MCF 10A (cell line): ENCODE measurements around the gene SLC47A2. TPM values are rescaled to one million over a fixed set of nuclear protein-coding genes. Genes with fewer than 3 reads are reported as not detected.

Source experiments
- BruUV-seq: library from RNA; stranded (reverse); fragments of 400-500 nt; replicated peaks from 2 replicates; lab custom pipeline; 2021; lab: Mats Ljungman, UMichigan
- CTCF ChIA-PET: fragments of 300-600 bp; sonication (Branson Sonifier 250); formaldehyde crosslinking; extraction: SDS; loops from one replicate; lab custom pipeline; 2021; ENCODE audit warnings: antibody characterized with exemption, inconsistent platforms; lab: Yijun Ruan, JAX
- POLR2A ChIA-PET: fragments of 300-600, 350-650 bp; sonication (Branson Sonifier 250); formaldehyde crosslinking; extraction: SDS; loops from one replicate; lab custom pipeline; 2020; ENCODE audit warnings: antibody characterized with exemption, inconsistent platforms; lab: Yijun Ruan, JAX
- DNase-seq: peaks from one replicate; pipeline ENCODE4 v3.0.0-alpha.2; 2018; ENCODE audit not compliant: unreplicated experiment
- H3K27ac Mint-ChIP-seq: one replicate; pipeline ENCODE4 v1.8.0; 2022; ENCODE audit warnings: mild to moderate bottlenecking, low read depth, mixed read lengths; ENCODE audit not compliant: unreplicated experiment
- H3K27me3 Mint-ChIP-seq: one replicate; pipeline ENCODE4 v1.8.0; 2022; ENCODE audit warnings: mixed read lengths; ENCODE audit not compliant: insufficient read depth, unreplicated experiment
- H3K36me3 Mint-ChIP-seq: one replicate; pipeline ENCODE4 v1.8.0; 2022; ENCODE audit warnings: mild to moderate bottlenecking, moderate library complexity, mixed read lengths; ENCODE audit not compliant: insufficient read depth, unreplicated experiment
- H3K4me1 Mint-ChIP-seq: one replicate; pipeline ENCODE4 v1.8.0; 2022; ENCODE audit warnings: mixed read lengths; ENCODE audit not compliant: insufficient read depth, unreplicated experiment
- H3K4me3 Mint-ChIP-seq: one replicate; pipeline ENCODE4 v1.8.0; 2022; ENCODE audit warnings: mild to moderate bottlenecking, moderate library complexity, mixed read lengths; ENCODE audit not compliant: unreplicated experiment
- H3K9me3 Mint-ChIP-seq: one replicate; pipeline ENCODE4 v1.8.0; 2022; ENCODE audit warnings: mixed read lengths; ENCODE audit not compliant: unreplicated experiment
- intact Hi-C: fragments of 100-400 bp; cut with micrococcal nuclease; formaldehyde crosslinking; loops from 2 replicates; pipeline ENCODE4 v1.14.1; 2022
- total RNA-seq: library from RNA; stranded (reverse); gene quantifications from 2 replicates; pipeline ENCODE4 v1.2.3, GENCODE V29; 2022
- TF ChIP-seq, protein P1 (sequence below): fragments of 200-600 bp; IDR thresholded peaks from one replicate; pipeline ENCODE4 v1.8.0; 2022; ENCODE audit warnings: antibody characterized with exemption, mild to moderate bottlenecking; ENCODE audit not compliant: unreplicated experiment

Gene SLC47A2
- total RNA-seq, 1 experiment from 2014 or later: 0.54 TPM

DNA sequence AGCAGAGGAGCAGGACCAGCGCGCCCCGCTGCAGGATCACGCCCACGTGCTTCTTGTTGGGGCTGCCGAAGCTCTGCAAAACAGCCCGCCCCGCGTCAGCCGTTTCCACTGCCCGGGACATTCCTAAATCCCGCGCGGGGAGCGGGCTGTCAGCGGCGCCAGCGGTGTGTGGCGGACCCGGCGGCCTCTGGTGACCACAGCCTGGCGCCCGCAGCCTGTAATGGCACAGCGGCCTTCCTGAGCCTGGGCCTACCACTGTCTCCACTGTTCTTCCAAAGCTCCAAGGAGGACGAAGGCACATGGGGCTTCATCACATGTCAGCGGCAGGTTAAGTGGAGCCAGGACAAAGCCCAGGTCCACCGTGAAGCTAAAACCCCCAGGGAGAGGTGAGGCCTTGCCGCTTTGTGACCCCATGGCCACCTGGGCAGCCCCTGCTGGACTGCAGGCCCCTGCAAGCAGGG is 2.5 kb downstream of the SLC47A2 start:
- POLR2A ChIA-PET: interaction anchor here (0.6 to 11.8 kb wide), 2 partner anchors 32 to 37 kb away, joined by 3 to 311 read pairs; partner anchors contain the start of gene ALDH3A1
- no peaks in the 10 kb centered on the region for H3K27me3 Mint-ChIP-seq
- intact Hi-C loops: no loop called here
- TF ChIP-seq, protein P1, sequence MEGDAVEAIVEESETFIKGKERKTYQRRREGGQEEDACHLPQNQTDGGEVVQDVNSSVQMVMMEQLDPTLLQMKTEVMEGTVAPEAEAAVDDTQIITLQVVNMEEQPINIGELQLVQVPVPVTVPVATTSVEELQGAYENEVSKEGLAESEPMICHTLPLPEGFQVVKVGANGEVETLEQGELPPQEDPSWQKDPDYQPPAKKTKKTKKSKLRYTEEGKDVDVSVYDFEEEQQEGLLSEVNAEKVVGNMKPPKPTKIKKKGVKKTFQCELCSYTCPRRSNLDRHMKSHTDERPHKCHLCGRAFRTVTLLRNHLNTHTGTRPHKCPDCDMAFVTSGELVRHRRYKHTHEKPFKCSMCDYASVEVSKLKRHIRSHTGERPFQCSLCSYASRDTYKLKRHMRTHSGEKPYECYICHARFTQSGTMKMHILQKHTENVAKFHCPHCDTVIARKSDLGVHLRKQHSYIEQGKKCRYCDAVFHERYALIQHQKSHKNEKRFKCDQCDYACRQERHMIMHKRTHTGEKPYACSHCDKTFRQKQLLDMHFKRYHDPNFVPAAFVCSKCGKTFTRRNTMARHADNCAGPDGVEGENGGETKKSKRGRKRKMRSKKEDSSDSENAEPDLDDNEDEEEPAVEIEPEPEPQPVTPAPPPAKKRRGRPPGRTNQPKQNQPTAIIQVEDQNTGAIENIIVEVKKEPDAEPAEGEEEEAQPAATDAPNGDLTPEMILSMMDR: no peak
- no peak for DNase-seq
- H3K4me1 Mint-ChIP-seq: peaks cover 5% of the 10 kb centered on the region
- H3K27ac Mint-ChIP-seq: no peak overlapping the region
- no TSS peak for BruUV-seq
- H3K9me3 Mint-ChIP-seq: no peaks in the 10 kb centered on the region
- CTCF ChIA-PET: interaction anchor here (0.5 to 0.8 kb wide), 2 partner anchors 9 to 202 kb away, joined by 4 to 5 read pairs; no protein-coding TSS in a partner anchor
- no peaks in the 10 kb centered on the region for H3K36me3 Mint-ChIP-seq
- H3K4me3 Mint-ChIP-seq: no peak overlapping the region

DNA sequence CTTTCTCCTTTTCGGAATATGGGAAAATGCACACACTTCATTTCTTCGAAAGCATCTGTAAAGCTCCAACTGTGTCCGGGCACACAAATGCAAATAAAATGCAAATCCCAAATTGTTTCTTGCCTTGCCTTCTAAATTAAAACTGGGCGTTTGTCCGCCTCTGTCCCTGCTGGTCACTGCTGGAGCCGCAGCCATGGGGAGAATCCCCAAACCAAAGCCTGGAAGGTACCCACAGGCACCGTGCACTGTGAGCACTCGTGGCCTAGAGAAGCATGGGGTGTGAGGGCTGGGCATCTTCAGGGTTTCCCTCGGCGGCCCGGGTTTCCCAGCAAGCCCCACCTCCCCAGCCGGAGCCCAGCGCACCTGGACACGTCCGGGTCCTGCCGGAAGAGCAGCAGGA is 2.9 kb downstream of the SLC47A2 start:
- ChIA-PET CTCF (interaction anchor here (0.8 kb wide), 1 partner anchor 9 kb away, joined by 4 read pairs; no protein-coding TSS in a partner anchor), POLR2A (interaction anchor here (0.6 kb wide), 1 partner anchor 31 kb away, joined by 3 read pairs; no protein-coding TSS in a partner anchor)
- Mint-ChIP-seq H3K27ac (no peak overlapping the region), H3K4me1 (peaks cover under 1% of the 10 kb centered on the region), H3K27me3 (no peaks in the 10 kb centered on the region), H3K36me3 (no peaks in the 10 kb centered on the region), H3K9me3 (no peaks in the 10 kb centered on the region), H3K4me3 (no peak overlapping the region)
- TF ChIP-seq, protein P1: no peak
- no peak for DNase-seq
- BruUV-seq: no TSS peak
- intact Hi-C loops: no loop called here

DNA sequence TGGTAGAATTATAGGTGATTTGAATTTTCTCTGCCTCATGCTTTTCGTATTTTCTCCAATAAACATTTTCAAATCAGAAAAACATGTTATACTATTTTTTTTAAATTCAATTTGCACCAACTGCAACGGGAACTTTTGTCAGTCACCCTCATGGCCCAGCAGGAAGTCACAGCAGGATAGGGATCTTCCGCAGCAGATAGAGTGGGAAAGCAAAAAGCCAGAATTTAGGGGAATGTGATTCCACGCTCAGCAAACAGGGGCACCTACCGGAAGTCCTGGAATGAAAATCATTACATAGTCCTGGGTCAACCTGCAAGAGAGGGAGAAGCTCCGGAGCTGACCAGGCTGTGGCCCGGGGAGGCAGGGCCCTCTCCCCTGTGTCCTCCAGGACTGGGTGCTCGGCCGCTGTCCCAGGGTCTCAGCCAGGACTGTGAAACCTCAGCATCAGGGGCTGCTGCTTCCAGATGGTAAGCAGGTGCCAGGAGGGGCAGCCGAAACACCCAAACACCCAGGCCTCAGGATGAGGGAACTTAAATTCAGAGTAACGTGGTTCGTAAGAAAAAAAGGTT is 3.9 kb downstream of the SLC47A2 start:
- no peak for DNase-seq
- TF ChIP-seq, protein P1: no peak
- H3K4me3 Mint-ChIP-seq: no peak overlapping the region
- POLR2A ChIA-PET: no interaction called here
- CTCF ChIA-PET: no interaction called here
- H3K4me1 Mint-ChIP-seq: peaks cover under 1% of the 10 kb centered on the region
- H3K9me3 Mint-ChIP-seq: no peaks in the 10 kb centered on the region
- no peaks in the 10 kb centered on the region for H3K36me3 Mint-ChIP-seq
- no TSS peak for BruUV-seq
- no peak overlapping the region for H3K27ac Mint-ChIP-seq
- intact Hi-C loops: no loop called here
- H3K27me3 Mint-ChIP-seq: no peaks in the 10 kb centered on the region

DNA sequence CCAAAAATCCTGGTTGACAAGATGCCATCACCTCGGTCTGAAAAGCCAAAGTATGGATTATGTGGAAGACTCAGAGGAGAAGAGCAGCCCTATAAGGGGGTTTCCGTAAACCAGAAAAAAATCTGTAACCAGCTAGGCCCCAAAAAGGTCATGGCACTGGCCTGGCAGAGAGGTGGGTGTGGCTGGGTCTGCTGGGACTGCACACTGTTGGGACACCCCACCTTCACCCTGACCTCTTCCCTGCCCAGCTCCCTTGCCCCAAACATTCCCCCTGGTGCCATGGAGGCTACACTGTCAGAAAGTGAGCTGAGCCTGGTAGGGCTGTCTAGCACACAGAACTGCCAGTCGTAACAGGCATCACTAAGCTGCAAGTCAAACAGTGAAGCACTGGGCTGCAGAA is 6.5 kb downstream of the SLC47A2 start:
- CTCF ChIA-PET: interaction anchor here (0.8 to 3.5 kb wide), 5 partner anchors 8 to 196 kb away, joined by 3 to 9 read pairs (median 3); no protein-coding TSS in a partner anchor
- POLR2A ChIA-PET: interaction anchor here (0.6 to 1.4 kb wide), 10 partner anchors 8 to 601 kb away, joined by 3 to 10 read pairs (median 4); partner anchors contain the start of gene ALDH3A2
- H3K36me3 Mint-ChIP-seq: no peaks in the 10 kb centered on the region
- no TSS peak for BruUV-seq
- no peaks in the 10 kb centered on the region for H3K27me3 Mint-ChIP-seq
- intact Hi-C loops: no loop called here
- H3K4me3 Mint-ChIP-seq: no peak overlapping the region
- TF ChIP-seq, protein P1: no peak
- H3K4me1 Mint-ChIP-seq: peaks cover 10% of the 10 kb centered on the region
- no peaks in the 10 kb centered on the region for H3K9me3 Mint-ChIP-seq
- no peak overlapping the region for H3K27ac Mint-ChIP-seq
- no peak for DNase-seq
